Uterus (tissue), 2 donors: Measurements from ENCODE around the gene ASAP2.

Experiments used
- POLR2A ChIP-seq, 2 donors: fragments of 450-650 bp; IDR thresholded peaks; one replicate each; pipeline ENCODE4 v1.6.1; 2016; ENCODE audit warnings: antibody characterized with exemption in 2 of 2, mild to moderate bottlenecking in 1 of 2, moderate library complexity in 1 of 2
- TF ChIP-seq, protein P1 (sequence below), 4 experiments: fragments of 200-600 bp in 2 of 4; fragments of 450-650 bp in 2 of 4; sonication (generic) in 2 of 4; IDR thresholded peaks; one replicate each; pipeline ENCODE4 v1.5.1; 2016 to 2019; ENCODE audit warnings: antibody characterized with exemption in 4 of 4, mild to moderate bottlenecking in 2 of 4, moderate library complexity in 1 of 4

DNA sequence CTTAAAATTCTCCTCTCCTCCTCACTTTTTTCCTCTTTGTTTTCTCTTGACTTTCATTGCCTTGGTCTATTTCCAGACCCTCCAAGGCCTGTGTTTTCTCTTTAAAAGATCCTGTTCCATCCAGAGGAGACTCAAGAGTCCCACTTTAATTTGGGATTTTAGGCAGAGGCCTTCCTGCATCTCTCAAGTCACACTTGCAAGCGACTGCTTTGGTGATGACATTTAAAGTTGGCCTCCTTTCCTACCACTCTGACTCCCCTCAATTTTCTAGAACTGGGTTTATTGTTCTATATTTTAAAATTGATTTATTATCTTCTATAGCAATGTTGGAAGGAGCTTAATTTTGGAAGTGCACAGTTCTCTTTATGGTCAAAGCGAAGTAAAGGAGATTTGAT lies 16.3 kb downstream of the ASAP2 start:
- TF ChIP-seq, protein P1, sequence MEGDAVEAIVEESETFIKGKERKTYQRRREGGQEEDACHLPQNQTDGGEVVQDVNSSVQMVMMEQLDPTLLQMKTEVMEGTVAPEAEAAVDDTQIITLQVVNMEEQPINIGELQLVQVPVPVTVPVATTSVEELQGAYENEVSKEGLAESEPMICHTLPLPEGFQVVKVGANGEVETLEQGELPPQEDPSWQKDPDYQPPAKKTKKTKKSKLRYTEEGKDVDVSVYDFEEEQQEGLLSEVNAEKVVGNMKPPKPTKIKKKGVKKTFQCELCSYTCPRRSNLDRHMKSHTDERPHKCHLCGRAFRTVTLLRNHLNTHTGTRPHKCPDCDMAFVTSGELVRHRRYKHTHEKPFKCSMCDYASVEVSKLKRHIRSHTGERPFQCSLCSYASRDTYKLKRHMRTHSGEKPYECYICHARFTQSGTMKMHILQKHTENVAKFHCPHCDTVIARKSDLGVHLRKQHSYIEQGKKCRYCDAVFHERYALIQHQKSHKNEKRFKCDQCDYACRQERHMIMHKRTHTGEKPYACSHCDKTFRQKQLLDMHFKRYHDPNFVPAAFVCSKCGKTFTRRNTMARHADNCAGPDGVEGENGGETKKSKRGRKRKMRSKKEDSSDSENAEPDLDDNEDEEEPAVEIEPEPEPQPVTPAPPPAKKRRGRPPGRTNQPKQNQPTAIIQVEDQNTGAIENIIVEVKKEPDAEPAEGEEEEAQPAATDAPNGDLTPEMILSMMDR (IDR thresholded peaks at IDR 0.05): no peak
- no peak for TF ChIP-seq POLR2A (IDR thresholded peaks at IDR 0.05)
